Measurements from ENCODE around the gene LRCH1. TPM values are rescaled to one million over a fixed set of nuclear protein-coding genes. Genes with fewer than 3 reads are reported as not detected.
A peak's percentile ranks its signal among the peaks of the same experiment; 100 is the strongest.

LRCH1 gene
- total RNA-seq, 4 donors from 2014 or later, result 42.7 to 66.0 (median 53.1) TPM

GRCh38 chr13:46672338-46673090 is 119.5 kb downstream of the LRCH1 start:
- Histone ChIP-seq H3K27ac (replicated peaks in 1 of 4) (peak overlapping the region; percentile 11 to 25 (median 14)), H3K9me3 (no peaks in the 10 kb centered on the region), H3K36me3 (peaks cover 0 to 6% (median 1%) of the 10 kb centered on the region in 4 donors), H3K4me1 (peaks cover 21 to 71% (median 52%) of the 10 kb centered on the region in 4 donors), H3K27me3 (no peaks in the 10 kb centered on the region), H3K4me3 (no peak overlapping the region)
- DNase-seq (ENCODE audit: extremely low spot score), result no peak
- WGBS, result 63% methylated on average over 13 of the region's 15 CpGs
- no peak for TF ChIP-seq POLR2A (IDR thresholded peaks at IDR 0.05; ENCODE audit: low read depth)
- TF ChIP-seq CTCF (IDR thresholded peaks at IDR 0.05), result no peak
- no peak for TF ChIP-seq EP300 (IDR thresholded peaks at IDR 0.05)
- no peak for TF ChIP-seq POLR2AphosphoS5 (IDR thresholded peaks at IDR 0.05)
- intact Hi-C loops (cut with DNase I), result no loop called here

GRCh38 chr13:46675016-46675415 is 122.0 kb downstream of the LRCH1 start:
- TF ChIP-seq POLR2AphosphoS5 (IDR thresholded peaks at IDR 0.05) (no peak), POLR2A (IDR thresholded peaks at IDR 0.05; ENCODE audit: low read depth) (no peak), CTCF (IDR thresholded peaks at IDR 0.05) (no peak), EP300 (IDR thresholded peaks at IDR 0.05) (no peak)
- no peak for DNase-seq (ENCODE audit: extremely low spot score)
- Histone ChIP-seq H3K27ac (replicated peaks in 1 of 4) (peak overlapping the region in 1 of 4 donors; percentile 45), H3K9me3 (no peaks in the 10 kb centered on the region), H3K36me3 (peaks cover 0 to 4% (median 1%) of the 10 kb centered on the region in 4 donors), H3K27me3 (no peaks in the 10 kb centered on the region), H3K4me1 (peaks cover 20 to 79% (median 60%) of the 10 kb centered on the region in 4 donors), H3K4me3 (no peak overlapping the region)
- intact Hi-C loops (cut with DNase I), result no loop called here

- no peaks in the 10 kb centered on the region for H3K36me3 ChIP-seq
- peak overlapping the region; percentile 16 to 30 (median 24) for H3K27ac ChIP-seq (replicated peaks in 1 of 4)
- no peak for DNase-seq (ENCODE audit: extremely low spot score)
- H3K4me1 ChIP-seq, result peaks cover 27 to 86% (median 72%) of the 10 kb centered on the region in 4 donors
- H3K9me3 ChIP-seq, result no peaks in the 10 kb centered on the region
- TF ChIP-seq CTCF (IDR thresholded peaks at IDR 0.05) (no peak), EP300 (IDR thresholded peaks at IDR 0.05) (no peak), POLR2AphosphoS5 (IDR thresholded peaks at IDR 0.05) (no peak), POLR2A (IDR thresholded peaks at IDR 0.05; ENCODE audit: low read depth) (no peak)
- no peak overlapping the region for H3K4me3 ChIP-seq
- WGBS, result 55% methylated on average over 3 of the region's 3 CpGs
- H3K27me3 ChIP-seq, result no peaks in the 10 kb centered on the region
- intact Hi-C loops (cut with DNase I), result no loop called here
Observed at GRCh38 chr13:46676378-46676725, 123.4 kb downstream of the LRCH1 start.

- Histone ChIP-seq H3K9me3 (no peaks in the 10 kb centered on the region), H3K36me3 (no peaks in the 10 kb centered on the region), H3K27me3 (no peaks in the 10 kb centered on the region), H3K4me3 (peak overlapping the region; percentile 34 to 54 (median 45)), H3K4me1 (peaks cover 30 to 68% (median 65%) of the 10 kb centered on the region in 4 donors), H3K27ac (replicated peaks in 1 of 4) (peak overlapping the region; percentile 77 to 80 (median 78))
- intact Hi-C loops (cut with DNase I), result loop anchor here (5.0 kb wide), 1 partner anchor 127 kb away; the partner anchor contains the start of gene LRCH1
- no peak for DNase-seq (ENCODE audit: extremely low spot score)
- WGBS, result 24% methylated on average over 12 of the region's 12 CpGs
- TF ChIP-seq EP300 (IDR thresholded peaks at IDR 0.05) (no peak), POLR2A (IDR thresholded peaks at IDR 0.05; ENCODE audit: low read depth) (no peak), POLR2AphosphoS5 (IDR thresholded peaks at IDR 0.05) (peak; percentile 44 to 63), CTCF (IDR thresholded peaks at IDR 0.05) (peak in 1 of 3 experiments; percentile 21)
Observed at GRCh38 chr13:46679369-46680120, 126.6 kb downstream of the LRCH1 start.

All from esophagus muscularis mucosa (tissue), 4 donors.